DOHH2 (cell line): ENCODE measurements around the gene TIGD1.

ENCODE experiments used
- H3F3A ChIP-seq: fragments of 200-600 bp; sonication (generic), shearing (Covaris generic); 2 replicates; pipeline ENCODE4 v1.6.0; 2016; ENCODE audit warnings: antibody characterized with exemption, mild to moderate bottlenecking; ENCODE audit not compliant: control insufficient read depth, insufficient read depth
- H3K27ac ChIP-seq: fragments of 200-600 bp; sonication (generic); 2 replicates; pipeline ENCODE4 v1.5.1; 2014; ENCODE audit warnings: low read depth, mild to moderate bottlenecking, low read length, moderate library complexity
- H3K27me3 ChIP-seq: fragments of 200-600 bp; sonication (generic); 2 replicates; pipeline ENCODE4 v1.6.1; 2014; ENCODE audit warnings: mild to moderate bottlenecking, low read length, mixed read lengths; ENCODE audit not compliant: control insufficient read depth
- H3K36me3 ChIP-seq: fragments of 200-600 bp; sonication (generic); 2 replicates; pipeline ENCODE4 v1.6.1; 2014; ENCODE audit warnings: mild to moderate bottlenecking, low read length, moderate library complexity, mixed read lengths; ENCODE audit not compliant: control insufficient read depth
- H3K4me1 ChIP-seq: fragments of 200-600 bp; sonication (generic); 2 replicates; pipeline ENCODE4 v1.6.1; 2014; ENCODE audit warnings: mild to moderate bottlenecking, low read length, mixed read lengths; ENCODE audit not compliant: control insufficient read depth
- H3K4me2 ChIP-seq: fragments of 200-600 bp; sonication (generic); 2 replicates; pipeline ENCODE4 v1.6.0; 2014; ENCODE audit warnings: mild to moderate bottlenecking, low read length, moderate library complexity
- H3K4me3 ChIP-seq: fragments of 200-600 bp; sonication (generic); 2 replicates; pipeline ENCODE4 v1.5.1; 2014; ENCODE audit warnings: mild to moderate bottlenecking, low read length, mixed read lengths
- H3K79me2 ChIP-seq: fragments of 200-600 bp; sonication (generic); 2 replicates; pipeline ENCODE4 v1.6.1; 2014; ENCODE audit warnings: mild to moderate bottlenecking, low read length, mixed read lengths; ENCODE audit not compliant: control insufficient read depth
- H3K9me2 ChIP-seq: fragments of 200-600 bp; sonication (generic); replicated peaks from 2 replicates; pipeline ENCODE4 v1.6.1; 2014; ENCODE audit warnings: mild to moderate bottlenecking, low read length, mixed read lengths; ENCODE audit not compliant: control insufficient read depth
- H3K9me3 ChIP-seq: fragments of 200-600 bp; sonication (generic); 2 replicates; pipeline ENCODE4 v1.6.1; 2014; ENCODE audit warnings: antibody characterized with exemption, low read length, mixed read lengths; ENCODE audit not compliant: control insufficient read depth, insufficient read depth
- H4K20me1 ChIP-seq: fragments of 200-600 bp; sonication (generic); 2 replicates; pipeline ENCODE4 v1.6.0; 2014; ENCODE audit warnings: low read depth, mild to moderate bottlenecking, antibody characterized with exemption, low read length, moderate library complexity; ENCODE audit not compliant: control insufficient read depth, insufficient read depth
- EZH2phosphoT487 ChIP-seq: fragments of 200-600 bp; sonication (generic); IDR thresholded peaks from 2 replicates; pipeline ENCODE4 v1.6.1; 2017; ENCODE audit warnings: borderline replicate concordance, mild to moderate bottlenecking, antibody characterized with exemption, low read length, moderate library complexity, mixed read lengths
- TF ChIP-seq, protein P1 (sequence below): fragments of 200-600 bp; sonication (generic); IDR thresholded peaks from one replicate; pipeline ENCODE4 v1.5.1; 2014; ENCODE audit warnings: antibody characterized with exemption, mild to moderate bottlenecking, low read depth, low read length; ENCODE audit not compliant: poor library complexity, severe bottlenecking

Gene TIGD1

DNA sequence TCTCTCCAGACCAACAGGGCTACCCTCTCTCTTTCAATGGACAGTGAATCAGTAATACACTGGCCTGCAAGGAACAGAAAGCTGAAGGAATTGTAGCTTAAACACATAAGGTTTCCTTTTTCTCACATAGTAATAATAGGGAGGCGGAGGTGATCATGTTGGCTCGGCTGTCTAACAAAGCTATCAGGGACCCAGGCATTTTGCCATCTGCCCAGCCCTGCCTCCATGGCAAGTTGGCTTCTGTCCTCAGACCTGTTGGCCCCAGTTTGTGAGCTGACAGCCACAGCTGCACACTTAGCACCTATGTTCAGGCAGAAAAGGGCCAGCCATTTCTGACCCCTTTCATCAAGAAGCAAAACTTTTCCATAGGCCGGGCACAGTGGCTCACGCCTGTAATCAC, 12.9 kb downstream of the TIGD1 start:
- H3K27ac ChIP-seq = no peak overlapping the region
- peaks cover 39% of the 10 kb centered on the region for H3K4me1 ChIP-seq
- H3K9me3 ChIP-seq = no peaks in the 10 kb centered on the region
- H3K27me3 ChIP-seq = no peaks in the 10 kb centered on the region
- no peaks in the 10 kb centered on the region for H4K20me1 ChIP-seq
- H3K79me2 ChIP-seq = no peaks in the 10 kb centered on the region
- H3K36me3 ChIP-seq = no peaks in the 10 kb centered on the region
- H3F3A ChIP-seq = peaks cover 3% of the 10 kb centered on the region; the same call in 1 of the 2 replicates
- H3K4me3 ChIP-seq = no peak overlapping the region
- TF ChIP-seq EZH2phosphoT487 = no peak
- TF ChIP-seq, protein P1, sequence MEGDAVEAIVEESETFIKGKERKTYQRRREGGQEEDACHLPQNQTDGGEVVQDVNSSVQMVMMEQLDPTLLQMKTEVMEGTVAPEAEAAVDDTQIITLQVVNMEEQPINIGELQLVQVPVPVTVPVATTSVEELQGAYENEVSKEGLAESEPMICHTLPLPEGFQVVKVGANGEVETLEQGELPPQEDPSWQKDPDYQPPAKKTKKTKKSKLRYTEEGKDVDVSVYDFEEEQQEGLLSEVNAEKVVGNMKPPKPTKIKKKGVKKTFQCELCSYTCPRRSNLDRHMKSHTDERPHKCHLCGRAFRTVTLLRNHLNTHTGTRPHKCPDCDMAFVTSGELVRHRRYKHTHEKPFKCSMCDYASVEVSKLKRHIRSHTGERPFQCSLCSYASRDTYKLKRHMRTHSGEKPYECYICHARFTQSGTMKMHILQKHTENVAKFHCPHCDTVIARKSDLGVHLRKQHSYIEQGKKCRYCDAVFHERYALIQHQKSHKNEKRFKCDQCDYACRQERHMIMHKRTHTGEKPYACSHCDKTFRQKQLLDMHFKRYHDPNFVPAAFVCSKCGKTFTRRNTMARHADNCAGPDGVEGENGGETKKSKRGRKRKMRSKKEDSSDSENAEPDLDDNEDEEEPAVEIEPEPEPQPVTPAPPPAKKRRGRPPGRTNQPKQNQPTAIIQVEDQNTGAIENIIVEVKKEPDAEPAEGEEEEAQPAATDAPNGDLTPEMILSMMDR = no peak
- H3K4me2 ChIP-seq = no peak overlapping the region
- no peaks in the 10 kb centered on the region for H3K9me2 ChIP-seq

DNA sequence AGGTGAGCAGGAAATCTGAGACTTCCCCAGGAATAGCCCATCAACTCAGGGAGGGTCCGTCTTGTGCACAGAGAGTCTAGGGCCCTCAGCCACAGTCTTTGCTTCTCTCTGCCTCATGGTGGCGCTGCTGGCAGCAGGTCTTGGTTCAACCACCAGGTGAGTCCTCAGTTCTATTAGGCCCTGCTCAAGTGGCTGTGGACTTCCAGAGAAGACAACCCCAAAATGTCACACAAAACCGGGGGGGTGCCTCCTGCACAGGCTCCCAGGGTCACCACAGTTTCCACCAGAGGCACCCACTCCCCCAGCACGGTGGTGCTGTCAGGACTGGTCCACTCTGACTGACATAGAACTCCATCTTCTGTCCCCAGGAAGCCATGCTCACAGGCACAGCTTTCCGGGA, 13.3 kb downstream of the TIGD1 start:
- Histone ChIP-seq H3K79me2 (no peaks in the 10 kb centered on the region), H4K20me1 (no peaks in the 10 kb centered on the region), H3K36me3 (no peaks in the 10 kb centered on the region), H3F3A (peaks cover 3% of the 10 kb centered on the region; the same call in 1 of the 2 replicates), H3K4me1 (peaks cover 43% of the 10 kb centered on the region), H3K4me3 (no peak overlapping the region), H3K9me2 (no peaks in the 10 kb centered on the region), H3K27me3 (no peaks in the 10 kb centered on the region), H3K9me3 (no peaks in the 10 kb centered on the region), H3K27ac (no peak overlapping the region), H3K4me2 (no peak overlapping the region)
- TF ChIP-seq, protein P1 = peak; percentile 89
- no peak for TF ChIP-seq EZH2phosphoT487

DNA sequence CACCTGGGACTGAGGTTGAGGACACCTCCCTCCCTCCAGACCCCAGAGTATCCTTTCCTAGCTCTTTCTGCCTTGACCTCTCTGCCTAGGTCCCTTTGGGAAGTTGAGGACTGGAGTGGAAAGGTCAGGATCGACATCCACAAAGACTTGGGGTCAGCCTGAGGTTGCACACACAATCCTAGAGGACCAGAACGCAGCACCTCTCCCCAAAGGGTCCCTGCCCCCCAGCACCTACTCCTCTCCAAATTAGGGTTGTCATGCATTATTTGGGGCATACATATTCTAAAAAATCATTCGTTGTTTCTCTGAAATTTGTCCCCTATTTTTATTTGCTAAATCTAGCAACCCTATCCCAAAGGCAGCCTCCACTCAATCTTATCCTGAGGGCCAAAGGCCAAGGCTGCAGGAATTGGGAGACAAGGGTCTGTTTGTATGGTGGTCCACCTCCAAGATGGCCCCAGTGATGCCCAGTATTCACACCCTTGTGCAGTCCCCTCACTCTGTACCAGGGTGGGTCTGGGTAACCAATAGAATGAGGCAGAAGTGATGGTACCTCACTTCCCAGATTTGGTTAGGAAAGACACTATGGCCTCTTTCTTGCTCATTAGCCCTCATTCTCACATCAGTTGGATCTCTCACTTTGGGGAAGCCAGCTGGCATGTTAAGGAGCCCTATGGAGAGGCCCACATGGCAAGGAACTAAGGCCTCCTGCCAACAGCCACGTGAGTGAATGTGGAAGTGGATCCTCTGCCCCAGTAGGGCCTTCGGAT, 14.4 kb downstream of the TIGD1 start:
- Histone ChIP-seq H3K27ac (no peak overlapping the region), H3K4me3 (no peak overlapping the region), H3K36me3 (no peaks in the 10 kb centered on the region), H4K20me1 (no peaks in the 10 kb centered on the region), H3K27me3 (no peaks in the 10 kb centered on the region), H3K9me3 (no peaks in the 10 kb centered on the region), H3F3A (peaks cover 7% of the 10 kb centered on the region; the same call in 1 of the 2 replicates), H3K79me2 (no peaks in the 10 kb centered on the region), H3K9me2 (no peaks in the 10 kb centered on the region), H3K4me1 (peaks cover 54% of the 10 kb centered on the region), H3K4me2 (no peak overlapping the region)
- TF ChIP-seq, protein P1 = no peak
- TF ChIP-seq EZH2phosphoT487 = no peak
